Calu3 (cell line): ENCODE results near the gene DHX15. TPM values are rescaled to one million over a fixed set of nuclear protein-coding genes. Genes with fewer than 3 reads are reported as not detected.

Source experiments
- BruUV-seq: library from RNA; stranded (reverse); fragments of 400-500 nt; replicated peaks from 2 replicates; lab custom pipeline; 2021; lab: Mats Ljungman, UMichigan
- CTCF ChIA-PET: fragments of 300-600 bp; sonication (Branson Sonifier 250); formaldehyde crosslinking; loops from one replicate; lab custom pipeline; 2022; ENCODE audit warnings: antibody characterized with exemption; lab: Charles Lee
- DNase-seq: peaks from one replicate; pipeline ENCODE4 v3.0.0; 2022
- H3K27ac Mint-ChIP-seq: one replicate; pipeline ENCODE4 v1.8.0; 2022; ENCODE audit warnings: mixed read lengths; ENCODE audit not compliant: unreplicated experiment
- H3K27me3 Mint-ChIP-seq: one replicate; pipeline ENCODE4 v1.8.0; 2022; ENCODE audit warnings: mixed read lengths; ENCODE audit not compliant: unreplicated experiment
- H3K36me3 Mint-ChIP-seq: one replicate; pipeline ENCODE4 v1.8.0; 2022; ENCODE audit warnings: mild to moderate bottlenecking, moderate library complexity, mixed read lengths; ENCODE audit not compliant: insufficient read depth, unreplicated experiment
- H3K4me1 Mint-ChIP-seq: one replicate; pipeline ENCODE4 v1.8.0; 2022; ENCODE audit warnings: mild to moderate bottlenecking, low read depth, mixed read lengths; ENCODE audit not compliant: unreplicated experiment
- H3K4me3 Mint-ChIP-seq: one replicate; pipeline ENCODE4 v1.8.0; 2022; ENCODE audit warnings: mild to moderate bottlenecking, low read depth, moderate library complexity, mixed read lengths; ENCODE audit not compliant: unreplicated experiment
- H3K9me3 Mint-ChIP-seq: one replicate; pipeline ENCODE4 v1.8.0; 2022; ENCODE audit warnings: low read depth, mixed read lengths; ENCODE audit not compliant: unreplicated experiment
- CTCF ChIP-seq: fragments of 200-600 bp; IDR thresholded peaks from one replicate; pipeline ENCODE4 v1.8.0; 2022; ENCODE audit warnings: antibody characterized with exemption; ENCODE audit not compliant: unreplicated experiment
- intact Hi-C: fragments of 100-400 bp; cut with micrococcal nuclease; formaldehyde crosslinking; loops from one replicate; pipeline ENCODE4 v1.10.0; 2022; ENCODE audit not compliant: unreplicated experiment
- total RNA-seq: library from RNA; stranded (reverse); gene quantifications from 2 replicates; pipeline ENCODE4 v1.2.3, GENCODE V29; 2022

DHX15 gene
- total RNA-seq, 1 experiment from 2014 or later: 169 TPM

DNA sequence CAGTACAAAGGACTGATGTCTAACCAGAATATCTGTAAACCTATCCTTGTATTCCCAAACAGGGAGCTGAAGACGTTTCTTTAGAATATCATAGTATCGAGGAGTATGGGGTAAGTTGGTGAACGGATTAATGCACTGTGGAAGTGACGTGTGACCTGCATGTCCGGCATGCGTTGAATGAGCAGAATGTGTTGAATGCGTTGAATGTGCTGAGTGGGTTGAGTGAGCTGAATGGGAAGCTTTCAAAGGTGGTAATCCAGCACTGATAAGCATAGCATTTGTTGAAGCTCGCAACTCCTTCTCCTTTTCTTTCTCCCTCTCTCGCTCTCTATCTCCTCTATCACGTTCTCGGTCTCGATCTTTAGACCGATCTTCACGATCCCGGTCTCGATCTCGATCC is 8.1 kb downstream of the DHX15 start:
- DNase-seq: no peak
- Mint-ChIP-seq H3K27me3 (no peaks in the 10 kb centered on the region), H3K9me3 (no peaks in the 10 kb centered on the region), H3K36me3 (peaks cover 65% of the 10 kb centered on the region), H3K4me1 (peaks cover 46% of the 10 kb centered on the region), H3K4me3 (no peak overlapping the region), H3K27ac (no peak overlapping the region)
- no peak for TF ChIP-seq CTCF
- intact Hi-C loops: loop anchor here (10.0 kb wide), 1 partner anchor 399 kb away; no protein-coding TSS in a partner anchor
- CTCF ChIA-PET: no interaction called here
- BruUV-seq: no TSS peak

DNA sequence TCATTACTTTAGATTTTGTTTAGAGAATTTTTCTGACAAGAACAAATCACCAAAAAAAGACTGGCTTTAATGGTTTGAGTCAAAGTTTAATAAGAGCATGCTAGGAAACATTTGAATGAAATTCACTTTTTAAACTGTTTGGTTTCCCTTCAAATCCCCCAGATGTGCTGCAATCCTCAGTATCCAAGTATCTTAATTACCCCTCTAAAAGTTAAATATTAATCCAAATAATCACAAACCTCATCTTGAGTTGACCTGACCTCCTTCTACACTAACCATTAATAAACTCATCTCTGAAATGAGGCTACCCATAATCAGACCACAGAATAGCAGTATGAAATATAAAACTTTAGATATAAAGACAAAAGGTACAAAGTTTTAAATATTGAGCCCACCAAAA is 10.1 kb downstream of the DHX15 start:
- Mint-ChIP-seq H3K36me3 (peaks cover 72% of the 10 kb centered on the region), H3K4me3 (no peak overlapping the region), H3K4me1 (peaks cover 65% of the 10 kb centered on the region), H3K27ac (no peak overlapping the region), H3K9me3 (no peaks in the 10 kb centered on the region), H3K27me3 (no peaks in the 10 kb centered on the region)
- TF ChIP-seq CTCF: no peak
- no peak for DNase-seq
- intact Hi-C loops: loop anchor here (5.0 to 10.0 kb wide), 2 partner anchors 37 to 401 kb away; no protein-coding TSS in a partner anchor
- no TSS peak for BruUV-seq
- CTCF ChIA-PET: no interaction called here

DNA sequence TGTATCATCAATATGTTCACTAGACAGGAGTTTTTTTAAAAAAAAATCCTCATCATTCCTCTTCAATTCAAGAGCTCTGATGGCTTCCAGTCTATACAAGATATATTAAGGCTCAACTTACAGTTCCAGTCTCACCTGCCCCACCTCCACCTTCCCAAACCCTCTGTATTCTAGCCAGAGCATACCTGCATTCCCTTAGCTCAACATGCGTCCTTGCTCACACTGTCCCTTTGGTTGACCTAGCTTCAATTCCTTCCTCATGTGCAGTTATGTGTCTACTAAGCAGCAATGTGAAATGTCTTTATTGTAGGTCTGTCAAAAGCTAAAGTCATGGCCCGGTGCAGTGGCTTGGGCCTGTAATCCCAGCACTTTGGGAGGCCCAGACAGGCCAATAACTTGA is 10.8 kb downstream of the DHX15 start:
- Mint-ChIP-seq H3K4me3 (peak overlapping the region; percentile 26), H3K36me3 (peaks cover 74% of the 10 kb centered on the region), H3K9me3 (no peaks in the 10 kb centered on the region), H3K4me1 (peaks cover 60% of the 10 kb centered on the region), H3K27ac (peak overlapping the region; percentile 60), H3K27me3 (no peaks in the 10 kb centered on the region)
- BruUV-seq: no TSS peak
- no peak for DNase-seq
- intact Hi-C loops: loop anchor here (5.0 to 10.0 kb wide), 2 partner anchors 36 to 401 kb away; no protein-coding TSS in a partner anchor
- no peak for TF ChIP-seq CTCF
- CTCF ChIA-PET: no interaction called here

GRCh38 chr4:24570574-24571236 is 13.6 kb downstream of the DHX15 start:
- Mint-ChIP-seq H3K9me3 (no peaks in the 10 kb centered on the region), H3K4me3 (peak overlapping the region; percentile 9), H3K36me3 (peaks cover 70% of the 10 kb centered on the region), H3K4me1 (peaks cover 52% of the 10 kb centered on the region), H3K27me3 (no peaks in the 10 kb centered on the region), H3K27ac (no peak overlapping the region)
- TF ChIP-seq CTCF: no peak
- BruUV-seq: no TSS peak
- intact Hi-C loops: loop anchor here (5.0 to 10.0 kb wide), 2 partner anchors 33 to 404 kb away; no protein-coding TSS in a partner anchor
- CTCF ChIA-PET: no interaction called here
- DNase-seq: no peak
